Head of caudate nucleus (tissue), 42 donors: ENCODE results near the gene CAMK2A.

Experiments
- DNase-seq, 42 donors: peaks; one replicate each; pipeline versions ENCODE4 v3.0.0 to v3.0.0-alpha.2; 2020 to 2021; ENCODE audit warnings: mixed read lengths in 7 of 42
- intact Hi-C: fragments of 100-400 bp; cut with DNase I; formaldehyde crosslinking; loops from one replicate; pipeline ENCODE4 v1.15.0; 2022

The CAMK2A gene

DNA sequence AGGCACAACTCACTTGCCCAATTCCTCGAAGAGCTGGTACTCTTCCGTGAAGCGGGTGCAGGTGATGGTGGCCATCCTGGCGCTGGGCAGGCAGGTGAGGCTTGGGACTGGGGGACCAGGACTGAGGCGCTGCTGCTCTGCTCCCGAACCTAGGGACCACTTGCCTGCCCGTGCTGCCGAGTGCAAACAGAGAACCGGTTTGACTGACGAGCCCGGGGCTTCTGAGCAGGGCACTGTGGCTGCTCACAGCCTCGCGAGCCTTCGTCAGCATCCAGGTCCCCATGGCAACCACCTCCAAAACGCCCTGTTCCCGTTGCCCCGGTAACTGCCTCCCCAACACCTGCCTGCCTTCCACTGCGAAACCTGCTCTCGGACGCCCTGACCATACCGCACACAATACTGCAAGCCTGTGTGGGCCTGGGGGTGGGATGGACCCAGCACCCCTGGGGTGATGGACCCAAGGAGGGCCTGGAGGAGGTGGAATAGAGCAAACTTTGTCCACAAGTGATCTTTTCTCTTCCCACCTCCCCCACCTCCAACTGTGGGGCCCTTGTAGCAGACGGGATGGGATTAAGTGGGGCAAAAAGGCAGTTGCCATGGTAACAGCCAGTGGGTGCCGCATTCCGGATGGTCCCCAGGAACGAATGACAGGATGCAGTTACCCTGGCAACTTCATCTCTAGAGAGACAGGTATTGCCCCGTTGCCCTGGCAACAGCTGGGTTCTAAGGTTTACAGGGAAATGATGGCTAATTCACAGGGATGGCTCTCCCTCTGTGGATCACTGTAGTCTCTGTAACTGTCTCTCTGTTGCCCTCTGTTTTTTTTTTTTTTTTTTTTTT is at the start of gene CAMK2A:
TSS of gene CAMK2A (minus strand) at position 223 of the 840 bp plus-strand sequence. CDS start at position 75, 148 bp downstream.
- peak; percentile 64 to 98 (median 86) for DNase-seq
- intact Hi-C loops: no loop called here

- peak in 37 of 42 donors; percentile 24 to 78 (median 53) for DNase-seq
- intact Hi-C loops: no loop called here
These were observed 49.6 kb upstream of the CAMK2A start for GRCh38 chr5:150339165-150339564.

- peak in 21 of 42 donors; percentile 11 to 77 (median 45) for DNase-seq
- intact Hi-C loops: no loop called here
These were observed 49.0 kb upstream of the CAMK2A start for GRCh38 chr5:150338546-150338945.

DNA sequence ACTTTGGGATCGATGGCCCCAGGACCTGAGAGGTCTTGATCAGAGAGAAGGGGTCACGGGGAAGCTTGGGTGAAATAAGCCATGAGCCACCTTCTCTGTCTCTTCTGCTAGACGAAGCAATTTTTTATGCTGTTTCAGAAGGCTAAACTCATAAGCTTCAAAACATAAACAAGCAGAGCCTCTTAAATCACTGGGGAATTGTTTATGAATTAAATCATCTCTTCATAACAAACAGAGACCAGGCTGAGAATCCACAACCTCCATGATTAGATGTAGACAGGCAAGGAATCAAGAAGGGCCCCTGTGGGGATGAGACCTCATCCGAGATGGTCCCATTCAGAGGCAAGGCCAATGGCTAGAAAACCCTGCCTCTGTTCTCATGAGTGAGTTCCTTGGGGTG is 46.2 kb upstream of the CAMK2A start:
- DNase-seq: no peak
- intact Hi-C loops: no loop called here

DNA sequence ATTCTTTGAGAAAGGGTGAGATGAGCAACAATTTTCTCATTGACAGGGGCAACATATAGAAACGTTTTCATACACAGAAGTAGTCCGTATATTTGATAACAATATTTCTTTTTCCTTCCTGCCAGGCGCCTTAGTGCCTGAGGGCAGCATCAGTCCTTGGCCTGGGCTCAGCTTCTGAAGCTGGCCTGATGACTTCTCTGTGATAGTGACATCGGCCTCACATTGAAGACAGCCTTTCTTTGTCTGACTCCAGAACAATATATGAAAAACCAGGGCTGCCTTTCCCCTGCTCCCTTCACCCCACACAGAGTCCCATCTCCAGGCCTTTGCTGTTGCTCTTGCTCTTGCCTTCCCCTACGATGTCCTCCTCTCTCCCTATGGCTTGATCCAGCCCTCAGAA is 43.8 kb upstream of the CAMK2A start:
- peak in 28 of 42 donors; percentile 24 to 81 (median 50) for DNase-seq
- intact Hi-C loops: no loop called here

DNA sequence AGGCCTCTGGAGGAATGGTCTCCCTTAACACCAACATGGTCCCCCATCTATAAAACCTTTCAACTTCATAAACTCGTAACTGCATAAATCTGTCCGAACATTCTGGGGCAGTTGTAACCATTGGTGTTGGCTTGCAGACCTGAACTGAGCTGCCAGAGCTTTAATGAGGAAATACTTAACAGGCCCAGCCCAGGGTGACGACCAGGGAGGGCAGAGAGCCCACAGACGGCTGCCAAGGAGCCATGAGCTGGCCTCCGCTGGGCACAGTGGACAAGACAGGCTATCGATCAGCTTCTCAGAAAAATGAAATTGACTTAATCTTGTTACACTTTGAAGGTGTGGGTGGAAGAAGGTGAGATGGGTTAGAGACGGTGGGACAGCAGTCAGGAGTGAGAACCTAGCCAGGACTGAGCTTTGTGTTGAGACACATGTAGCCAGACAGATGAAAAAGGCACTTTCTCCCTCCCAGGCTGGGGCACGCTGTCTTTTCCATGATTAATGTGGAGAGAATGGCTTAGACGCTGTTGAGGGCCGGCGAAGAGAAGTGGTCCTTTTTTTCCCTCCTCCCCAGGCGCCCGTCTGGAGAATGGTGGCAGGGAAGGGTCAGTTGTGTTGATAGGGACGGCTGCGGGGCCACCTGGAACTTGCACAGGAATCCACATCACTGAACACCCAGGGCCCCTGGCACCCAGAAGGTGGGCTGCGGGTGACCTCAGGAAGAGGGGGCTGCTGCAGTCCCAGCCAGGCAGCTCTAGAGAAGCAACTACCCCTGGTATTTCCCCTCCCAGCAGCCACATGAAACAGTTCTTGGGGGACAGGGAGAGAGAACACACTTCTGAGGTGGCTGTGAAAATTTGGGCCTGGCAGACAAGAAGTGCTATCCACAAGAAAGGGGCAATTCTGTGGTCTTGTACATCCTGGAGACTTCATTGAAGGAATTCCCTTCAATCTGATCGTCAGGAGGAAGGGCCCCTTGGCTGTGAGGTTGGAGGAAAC is 40.6 kb upstream of the CAMK2A start:
- DNase-seq: peak in 5 of 42 donors; percentile 16 to 58 (median 37)
- intact Hi-C loops: no loop called here

DNA sequence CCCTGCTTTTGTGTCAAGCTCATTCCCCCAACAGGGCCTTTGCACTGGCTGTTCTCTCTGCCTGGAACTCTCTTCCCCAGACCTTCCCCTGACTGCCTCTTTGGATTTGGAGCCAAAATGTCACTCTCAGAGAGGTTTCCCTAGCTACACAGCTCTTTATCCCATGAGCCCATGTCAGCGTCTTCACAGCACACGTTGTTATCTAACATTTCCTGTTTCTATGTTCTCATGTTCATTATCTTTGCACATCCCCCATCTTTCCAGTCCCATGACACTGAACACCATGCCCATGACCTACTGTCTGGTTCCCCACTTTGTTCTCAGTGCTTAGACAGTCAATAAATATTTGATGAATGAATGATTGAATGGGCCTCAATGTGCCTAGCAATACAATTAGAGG is 39.5 kb upstream of the CAMK2A start:
- intact Hi-C loops: no loop called here
- DNase-seq: no peak

GRCh38 chr5:150328515-150328914 is 38.9 kb upstream of the CAMK2A start:
- intact Hi-C loops: no loop called here
- no peak for DNase-seq

- intact Hi-C loops: no loop called here
- DNase-seq: no peak
These were observed 37.6 kb upstream of the CAMK2A start for GRCh38 chr5:150327139-150327538.

GRCh38 chr5:150326707-150327106 is 37.1 kb upstream of the CAMK2A start:
- intact Hi-C loops: no loop called here
- no peak for DNase-seq

- DNase-seq: no peak
- intact Hi-C loops: no loop called here
These were observed 35.9 kb upstream of the CAMK2A start for GRCh38 chr5:150325426-150325825.

DNA sequence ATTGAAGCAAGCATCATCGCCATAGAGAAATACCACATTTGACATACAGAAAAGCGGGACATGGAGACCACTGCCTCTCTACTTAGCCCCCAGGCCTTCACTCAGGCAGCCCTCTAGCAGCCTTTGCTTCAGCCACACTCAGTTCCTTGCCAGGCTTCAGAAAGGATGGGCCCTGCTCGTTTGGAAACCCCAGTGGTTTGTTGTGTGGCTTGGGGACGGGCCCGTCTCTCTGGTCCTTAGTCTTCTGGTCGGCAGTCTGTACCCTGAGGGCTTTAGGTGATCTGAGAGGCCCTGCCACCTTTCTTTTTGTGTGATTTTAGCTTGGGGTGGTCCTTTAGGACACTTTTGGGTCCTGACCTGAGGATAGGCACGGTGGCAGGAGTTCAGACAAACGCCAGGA is 34.2 kb upstream of the CAMK2A start:
- intact Hi-C loops: no loop called here
- no peak for DNase-seq

DNA sequence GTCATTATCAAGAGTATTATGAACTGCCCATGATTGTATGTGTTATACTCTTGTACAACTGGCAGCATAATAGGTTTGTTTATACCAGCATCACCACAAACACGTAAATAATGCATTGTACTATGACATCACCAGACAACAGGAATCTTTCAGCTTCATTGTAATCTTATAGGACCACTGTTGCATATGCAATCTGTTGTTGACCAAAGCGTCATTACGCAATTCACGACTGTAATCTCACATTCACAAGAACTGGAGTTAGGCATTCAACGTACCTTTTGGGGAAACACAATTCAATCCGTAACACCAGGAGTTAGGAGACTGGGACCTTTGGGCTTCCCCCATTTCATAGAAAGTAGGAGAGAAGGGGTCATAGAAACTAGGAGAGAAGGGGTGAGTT is 33.5 kb upstream of the CAMK2A start:
- intact Hi-C loops: no loop called here
- no peak for DNase-seq

DNA sequence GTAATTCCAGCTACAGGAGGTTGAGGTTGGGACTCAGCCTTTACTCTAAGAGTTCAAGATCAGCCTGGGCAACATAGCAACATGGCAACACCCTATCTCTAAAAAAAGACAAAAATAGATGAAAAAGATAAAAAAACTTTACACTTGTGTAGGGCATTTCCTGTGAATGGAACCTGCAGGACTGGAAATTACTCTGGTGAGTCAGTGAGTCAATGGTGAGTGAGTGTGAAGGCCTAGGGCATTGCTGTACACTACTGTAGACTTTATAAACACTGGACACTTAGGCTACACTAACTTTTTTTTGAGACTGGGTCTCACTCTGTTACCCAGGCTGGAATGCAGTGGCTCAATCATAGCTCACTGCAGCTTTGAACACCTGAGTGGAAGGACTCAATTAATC is 32.6 kb upstream of the CAMK2A start:
- intact Hi-C loops: no loop called here

DNA sequence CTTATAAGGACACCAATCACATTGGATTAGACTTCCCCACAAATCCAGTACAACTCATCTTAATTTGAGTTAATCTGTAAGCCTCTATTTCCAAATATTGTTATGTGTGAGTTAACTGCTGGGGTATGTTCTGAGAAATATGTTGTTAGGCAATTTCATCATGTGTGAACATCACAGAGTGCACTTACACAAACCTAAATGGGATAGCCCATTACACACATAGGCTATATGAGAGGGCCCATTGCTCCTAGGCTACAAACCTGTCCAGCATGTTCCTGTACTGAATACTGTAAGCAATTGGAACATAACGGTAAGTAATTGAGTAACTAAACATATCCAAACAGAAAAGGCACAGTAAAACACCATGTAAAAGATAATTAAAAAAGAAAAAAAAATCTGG is 32.2 kb upstream of the CAMK2A start:
- no peak for DNase-seq
- intact Hi-C loops: no loop called here

More for the DNA sequence above, 32.6 kb upstream of the CAMK2A start:
- DNase-seq: no peak

DNA sequence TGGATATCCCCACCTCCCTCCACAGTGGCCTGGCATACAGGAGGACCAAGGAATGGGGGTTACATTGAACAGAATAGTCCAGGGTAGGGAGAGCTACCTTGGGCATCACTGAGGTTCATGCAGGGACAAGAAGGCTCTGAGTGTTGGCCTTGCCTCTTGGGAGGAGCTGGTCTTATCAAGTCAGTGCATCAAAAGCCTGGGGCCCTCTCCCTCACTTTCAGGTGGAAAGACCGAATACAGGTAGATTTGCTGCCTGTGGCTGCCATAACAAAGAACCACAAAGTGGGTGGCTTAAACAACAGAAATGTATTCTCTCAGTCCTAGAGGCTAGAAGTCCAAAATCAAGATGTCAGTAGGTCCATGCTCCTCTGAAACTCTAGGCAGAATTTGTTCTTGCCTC is 31.6 kb upstream of the CAMK2A start:
- intact Hi-C loops: no loop called here
- no peak for DNase-seq

DNA sequence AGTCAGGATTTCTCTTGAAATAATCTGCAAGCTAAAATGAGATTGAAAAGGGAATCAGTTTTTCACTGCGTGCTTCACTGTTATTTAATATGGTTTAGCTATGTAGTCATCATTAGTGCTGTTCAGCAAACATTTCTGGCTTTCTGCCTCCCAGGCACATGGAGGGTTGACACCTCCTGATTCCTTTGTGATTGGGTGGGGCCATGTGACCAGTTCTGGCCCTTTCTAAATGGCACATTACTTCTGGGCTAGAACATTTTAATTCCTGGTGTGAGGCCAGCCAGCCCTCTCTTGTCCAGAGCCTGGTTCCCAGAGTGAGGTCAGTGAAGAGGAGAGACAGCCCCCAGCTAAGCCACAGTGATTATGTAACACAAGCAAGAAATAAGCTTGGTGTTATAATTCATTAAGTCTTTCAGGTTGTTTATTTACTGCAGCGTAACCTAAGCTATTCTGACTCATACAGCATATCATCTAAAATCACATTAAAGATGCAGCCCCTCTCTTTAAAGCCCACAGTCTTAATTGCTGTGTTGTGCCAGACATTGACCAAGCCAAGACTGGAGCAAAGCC is 30.6 kb upstream of the CAMK2A start:
- intact Hi-C loops: no loop called here
- peak in 37 of 42 donors; percentile 19 to 85 (median 57) for DNase-seq

DNA sequence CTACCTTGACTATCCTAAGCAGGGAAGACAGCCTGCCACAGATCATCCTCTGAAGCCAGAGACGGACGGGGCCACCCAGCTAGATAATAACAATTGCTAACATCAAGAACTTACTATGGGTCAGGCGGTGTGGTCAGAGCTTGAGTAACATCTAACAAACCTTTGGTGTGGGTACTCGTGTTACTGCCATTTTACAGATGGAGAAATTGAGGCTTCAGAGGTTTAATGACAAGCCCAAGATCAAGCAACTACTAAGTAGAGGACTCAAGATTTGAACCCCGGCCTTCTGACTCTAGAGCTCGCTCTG is 29.9 kb upstream of the CAMK2A start:
- no peak for DNase-seq
- intact Hi-C loops: no loop called here

DNA sequence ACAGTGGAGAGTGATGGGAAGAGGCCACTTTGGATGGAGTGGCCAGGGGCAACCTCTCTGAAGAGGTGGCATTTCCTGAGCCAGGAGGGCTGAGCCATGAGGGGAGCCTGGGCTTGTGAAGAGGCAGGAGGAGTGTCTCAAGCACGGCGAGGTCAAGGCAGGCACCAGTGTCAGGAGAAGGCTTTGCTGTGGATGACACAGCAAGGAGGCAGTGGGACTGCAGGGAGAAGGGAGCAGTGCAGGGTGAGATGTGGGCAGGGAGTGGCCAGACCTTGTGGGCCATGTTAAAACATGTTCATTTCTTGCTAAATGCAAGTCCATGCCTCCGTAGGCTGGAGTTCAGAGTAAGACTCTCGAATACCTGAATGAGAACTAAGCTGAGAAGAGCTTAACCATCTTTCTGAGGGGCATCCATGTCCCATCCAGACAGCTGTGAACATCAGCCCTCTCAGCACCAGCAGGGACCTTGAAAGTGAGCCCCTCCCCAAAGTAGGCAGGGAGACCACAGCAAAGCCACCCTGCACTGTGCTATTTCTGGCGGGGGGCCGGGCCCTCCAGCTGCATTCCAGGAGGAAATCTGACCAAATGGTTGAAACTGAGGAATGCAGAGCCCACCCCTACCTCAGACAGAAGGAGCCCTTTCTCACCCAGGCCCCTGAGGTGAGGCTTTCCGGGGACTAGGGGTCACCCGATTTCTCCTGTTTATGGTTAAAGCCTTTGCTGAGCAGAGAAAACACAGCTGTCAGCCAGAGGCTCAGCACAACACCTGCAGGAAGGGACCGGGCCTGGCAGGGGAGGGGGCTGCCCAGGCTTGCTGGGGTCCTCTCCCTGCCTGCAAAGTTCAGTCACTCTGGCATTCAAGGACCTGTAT is 29.3 kb upstream of the CAMK2A start:
- DNase-seq: no peak

More for the DNA sequence above, 29.3 kb upstream of the CAMK2A start:
- intact Hi-C loops: no loop called here
